ENCODE measurements around the gene C3orf62. TPM values are rescaled to one million over a fixed set of nuclear protein-coding genes. Genes with fewer than 3 reads are reported as not detected.

Gene C3orf62
- total and polyA plus RNA-seq, 4 donors, result 0.96 to 3.1 (median 1.6) TPM

- TF ChIP-seq HNF4A (conservative IDR thresholded peaks at IDR 0.05) (no peak), FOXA1 (IDR thresholded peaks at IDR 0.05) (no peak), TAF1 (conservative IDR thresholded peaks at IDR 0.05) (no peak), JUND (IDR thresholded peaks at IDR 0.05) (no peak), SP1 (IDR thresholded peaks at IDR 0.05) (no peak), RXRA (IDR thresholded peaks at IDR 0.05) (no peak), ATF3 (IDR thresholded peaks at IDR 0.05) (no peak), REST (IDR thresholded peaks at IDR 0.05) (no peak), NR2F2 (IDR thresholded peaks at IDR 0.05) (no peak), YY1 (IDR thresholded peaks at IDR 0.05) (no peak)
- Histone ChIP-seq H3K9me3 (ENCODE audit: control insufficient read depth in 4 of 4, low read length in 3 of 4) (no peaks in the 10 kb centered on the region), H3K27ac (ENCODE audit: low read depth in 1 of 2, low read length in 2 of 2) (no peak overlapping the region), H3K9ac (ENCODE audit: low read depth in 1 of 2, low read length in 2 of 2) (no peak overlapping the region), H3K4me3 (ENCODE audit: low read depth in 1 of 3, low read length in 3 of 3) (no peak overlapping the region), H3K4me1 (ENCODE audit: control insufficient read depth in 4 of 4, insufficient read depth in 4 of 4, low read length in 3 of 4) (no peaks in the 10 kb centered on the region), H3K36me3 (ENCODE audit: control insufficient read depth in 4 of 4, insufficient read depth in 3 of 4, low read depth in 1 of 4, low read length in 3 of 4) (peaks cover 10 to 54% (median 40%) of the 10 kb centered on the region in 4 donors), H3K27me3 (ENCODE audit: control insufficient read depth in 4 of 4, insufficient read depth in 4 of 4, low read length in 3 of 4) (no peaks in the 10 kb centered on the region)
- 96% methylated on average over 1 of the region's 1 CpG for WGBS
- DNase-seq (ENCODE audit: low spot score), result no peak
Measured at GRCh38 chr3:49302613-49303012, 25.6 kb upstream of the C3orf62 start.

- Histone ChIP-seq H3K9me3 (ENCODE audit: control insufficient read depth in 4 of 4, low read length in 3 of 4) (no peaks in the 10 kb centered on the region), H3K4me1 (ENCODE audit: control insufficient read depth in 4 of 4, insufficient read depth in 4 of 4, low read length in 3 of 4) (no peaks in the 10 kb centered on the region), H3K36me3 (ENCODE audit: control insufficient read depth in 4 of 4, insufficient read depth in 3 of 4, low read depth in 1 of 4, low read length in 3 of 4) (peaks cover 10 to 55% (median 44%) of the 10 kb centered on the region in 4 donors), H3K4me3 (ENCODE audit: low read depth in 1 of 3, low read length in 3 of 3) (no peak overlapping the region), H3K27me3 (ENCODE audit: control insufficient read depth in 4 of 4, insufficient read depth in 4 of 4, low read length in 3 of 4) (no peaks in the 10 kb centered on the region), H3K9ac (ENCODE audit: low read depth in 1 of 2, low read length in 2 of 2) (no peak overlapping the region), H3K27ac (ENCODE audit: low read depth in 1 of 2, low read length in 2 of 2) (no peak overlapping the region)
- TF ChIP-seq ZBTB33 (IDR thresholded peaks at IDR 0.05) (no peak), GABPA (IDR thresholded peaks at IDR 0.05 in 1 of 2, conservative IDR thresholded peaks at IDR 0.05 in 1 of 2) (no peak), SP1 (IDR thresholded peaks at IDR 0.05) (no peak), HNF4G (IDR thresholded peaks at IDR 0.05) (no peak), TAF1 (conservative IDR thresholded peaks at IDR 0.05) (no peak), EGR1 (IDR thresholded peaks at IDR 0.05; ENCODE audit: low read depth in 2 of 2) (no peak), YY1 (IDR thresholded peaks at IDR 0.05) (no peak), REST (IDR thresholded peaks at IDR 0.05) (no peak), NR2F2 (IDR thresholded peaks at IDR 0.05) (no peak), CTCF (IDR thresholded peaks at IDR 0.05; ENCODE audit: low read depth, low read length, missing input control) (no peak)
- no peak for DNase-seq (ENCODE audit: low spot score)
- WGBS, result 99% methylated on average over 3 of the region's 3 CpGs
Measured at GRCh38 chr3:49300595-49300994, 23.6 kb upstream of the C3orf62 start.
